Stimulated activated CD4-positive, alpha-beta T cell treated with anti-CD3 and anti-CD28 coated beads, TNF-alpha, amount 100 ng/mL, for 48 hours (primary cell): ENCODE results near the gene SFRP2.

Experiments used
- DNase-seq, 3 donors: peaks; one replicate each; pipeline ENCODE4 v3.0.0-alpha.2; 2020; ENCODE audit warnings: low read depth in 3 of 3

The SFRP2 gene

DNA sequence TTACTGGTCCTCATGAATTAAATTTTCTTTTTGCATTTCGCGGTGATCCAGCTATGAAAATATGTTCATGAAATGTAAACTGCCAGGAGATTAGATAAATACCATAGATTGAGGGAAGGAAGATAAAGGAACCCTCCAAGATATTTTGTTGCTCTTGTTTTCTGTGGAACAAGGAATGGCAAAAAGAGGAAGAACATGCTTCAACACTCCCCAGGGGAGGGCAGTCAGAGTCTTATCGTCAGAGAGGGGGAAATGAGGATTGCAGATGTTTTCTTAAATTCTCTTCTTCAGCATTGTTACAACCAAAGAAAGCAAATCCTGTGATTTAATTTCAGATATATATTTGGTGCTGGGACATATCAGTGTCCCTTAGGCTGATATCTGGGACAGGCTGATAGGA is 9.5 kb upstream of the SFRP2 start:
- DNase-seq, result no peak

- DNase-seq, result no peak
Measured at GRCh38 chr4:153794006-153794405, 5.1 kb upstream of the SFRP2 start.

DNA sequence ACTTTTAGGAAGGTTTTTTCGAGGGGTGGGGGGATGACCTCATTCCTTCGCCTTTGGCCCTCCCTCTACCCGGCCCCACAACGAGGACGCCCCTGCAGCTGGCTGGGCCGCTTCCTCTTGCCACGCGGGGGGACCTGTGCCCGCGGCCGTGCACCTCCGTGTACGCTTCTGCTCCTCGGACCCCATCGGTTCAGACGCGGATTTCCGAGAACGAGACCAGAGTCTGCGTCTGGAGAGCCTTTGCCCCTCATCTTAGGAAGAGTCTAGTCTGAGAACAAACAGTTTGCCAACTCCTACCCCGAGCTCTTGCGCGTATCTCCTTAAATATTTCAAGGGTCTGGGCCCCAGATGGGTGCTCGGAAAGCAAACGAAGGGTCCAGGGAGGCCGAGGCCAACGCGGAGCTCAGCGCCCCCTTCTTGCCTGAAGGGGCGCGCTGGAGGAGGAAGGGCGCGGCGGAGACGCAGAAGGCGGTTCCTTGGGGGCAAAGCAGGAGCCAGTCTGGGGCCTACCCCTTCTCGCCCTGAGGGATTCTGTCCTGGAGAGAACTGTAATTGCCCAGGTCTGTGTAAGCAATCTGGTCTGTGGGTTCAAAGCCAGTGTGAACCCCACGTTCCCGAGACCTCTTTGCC is 3.9 kb upstream of the SFRP2 start:
- no peak for DNase-seq

DNA sequence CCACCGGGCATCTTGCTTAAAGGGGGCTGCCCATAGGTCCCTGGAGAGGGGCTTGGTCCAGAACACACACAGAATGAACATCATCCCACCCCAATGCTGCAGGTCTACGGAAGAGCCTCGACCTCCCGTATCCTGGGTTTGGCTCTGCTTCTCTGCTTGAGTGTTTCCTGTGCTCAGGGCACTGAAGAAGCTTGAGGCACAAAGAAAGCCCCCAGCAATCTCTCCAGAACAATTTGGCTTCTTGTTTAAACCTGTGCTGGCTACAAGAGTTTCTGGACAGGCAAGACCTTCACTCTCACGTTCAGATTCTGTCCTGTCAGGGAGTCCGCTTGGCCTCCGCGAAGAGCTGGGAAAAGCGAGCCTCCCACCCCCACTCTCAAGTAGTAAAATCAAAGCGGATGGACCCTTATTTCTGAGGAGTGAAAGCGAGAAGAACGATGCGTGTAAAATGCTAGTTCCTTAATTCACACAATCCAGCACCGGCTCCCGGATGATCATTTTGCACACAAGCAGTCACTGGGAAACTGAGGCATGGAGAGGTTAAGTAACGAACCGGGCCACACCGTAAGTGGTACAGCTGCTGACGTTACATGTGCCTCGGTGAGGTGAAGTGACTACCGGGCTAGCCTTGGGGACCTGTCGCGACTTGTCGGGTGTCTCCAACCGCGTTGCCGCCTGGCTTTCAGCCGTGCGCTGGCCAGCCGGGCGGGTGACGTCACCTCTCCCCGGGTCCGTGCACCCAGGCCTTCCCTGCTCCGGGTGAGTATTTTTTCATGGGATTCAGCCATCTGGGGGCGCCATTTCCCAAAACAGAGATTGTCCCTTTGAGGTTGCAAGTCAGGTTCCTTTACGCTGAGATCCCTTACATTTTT is 3.1 kb upstream of the SFRP2 start:
- DNase-seq, result peak in 2 of 3 donors; percentile 23 to 36

GRCh38 chr4:153790962-153791551 is 2.2 kb upstream of the SFRP2 start:
- DNase-seq, result no peak

- no peak for DNase-seq
Measured at GRCh38 chr4:153790500-153790865, 1.6 kb upstream of the SFRP2 start.

- DNase-seq, result no peak
Measured at GRCh38 chr4:153789741-153790499, 1.0 kb upstream of the SFRP2 start.

DNA sequence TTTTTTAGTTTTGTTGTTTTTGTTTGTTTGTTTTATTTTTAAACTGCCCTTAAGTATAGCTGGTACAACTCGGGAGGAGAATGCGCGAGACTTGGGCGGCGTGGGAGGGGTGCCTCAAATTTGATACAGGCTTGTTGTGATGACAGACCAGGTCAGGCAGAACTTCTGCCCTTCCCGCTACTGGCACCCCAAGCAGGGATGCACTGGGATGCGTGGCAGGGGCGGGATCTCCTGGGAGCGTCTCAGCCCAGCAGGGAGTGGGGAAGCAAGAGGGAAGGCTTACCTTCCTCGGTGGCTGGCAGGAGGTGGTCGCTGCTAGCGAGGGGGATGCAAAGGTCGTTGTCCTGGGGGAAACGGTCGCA is 851 bp downstream of the SFRP2 start:
- DNase-seq, result no peak

DNA sequence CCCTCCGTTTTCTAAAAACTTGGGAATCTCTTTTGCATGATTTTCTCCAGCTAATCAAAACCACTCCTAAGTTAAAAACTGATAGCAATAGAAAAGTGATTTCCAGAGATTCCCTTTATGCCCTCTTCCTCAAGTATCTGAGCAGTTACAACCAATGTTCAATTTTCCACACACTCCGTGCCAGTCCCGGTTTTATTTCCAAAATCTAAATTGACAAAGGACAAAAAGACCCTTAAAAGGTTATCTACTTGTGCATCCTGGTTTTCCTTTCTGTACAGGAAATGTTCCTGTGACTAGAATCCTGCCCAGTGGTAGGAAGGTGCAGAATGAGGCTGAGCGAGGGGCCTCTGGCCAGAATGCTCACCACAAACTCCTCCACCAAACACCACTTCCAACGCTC is 1.3 kb downstream of the SFRP2 start:
- DNase-seq, result no peak

DNA sequence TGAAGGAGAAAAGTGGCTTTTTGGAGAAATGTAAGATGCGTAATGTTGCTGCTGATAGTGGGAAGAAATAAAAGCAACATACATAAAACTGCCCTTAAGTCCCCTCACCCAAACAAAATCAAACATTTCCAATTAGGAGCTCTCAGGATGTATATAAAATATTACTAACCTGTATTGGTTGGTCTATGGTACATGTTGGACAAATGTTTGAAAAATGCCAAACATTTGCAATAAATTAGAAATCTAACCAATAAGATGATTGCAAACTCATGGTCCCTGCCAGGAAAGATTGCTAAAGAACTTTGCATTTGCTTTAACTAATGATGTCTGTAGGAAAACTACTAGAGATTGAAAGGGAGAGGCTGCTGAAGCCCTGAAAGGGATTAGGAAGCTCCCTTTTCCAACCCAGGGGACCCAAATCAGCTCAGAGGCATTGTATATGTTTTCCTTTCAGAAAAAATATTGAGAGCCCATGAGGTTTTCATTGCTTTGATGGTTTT is 1.8 kb downstream of the SFRP2 start:
- no peak for DNase-seq

GRCh38 chr4:153785910-153786721 is 2.8 kb downstream of the SFRP2 start:
- no peak for DNase-seq

- DNase-seq, result no peak
Measured at GRCh38 chr4:153784166-153784699, 4.7 kb downstream of the SFRP2 start.

- no peak for DNase-seq
Measured at GRCh38 chr4:153782581-153782980, 6.3 kb downstream of the SFRP2 start.

DNA sequence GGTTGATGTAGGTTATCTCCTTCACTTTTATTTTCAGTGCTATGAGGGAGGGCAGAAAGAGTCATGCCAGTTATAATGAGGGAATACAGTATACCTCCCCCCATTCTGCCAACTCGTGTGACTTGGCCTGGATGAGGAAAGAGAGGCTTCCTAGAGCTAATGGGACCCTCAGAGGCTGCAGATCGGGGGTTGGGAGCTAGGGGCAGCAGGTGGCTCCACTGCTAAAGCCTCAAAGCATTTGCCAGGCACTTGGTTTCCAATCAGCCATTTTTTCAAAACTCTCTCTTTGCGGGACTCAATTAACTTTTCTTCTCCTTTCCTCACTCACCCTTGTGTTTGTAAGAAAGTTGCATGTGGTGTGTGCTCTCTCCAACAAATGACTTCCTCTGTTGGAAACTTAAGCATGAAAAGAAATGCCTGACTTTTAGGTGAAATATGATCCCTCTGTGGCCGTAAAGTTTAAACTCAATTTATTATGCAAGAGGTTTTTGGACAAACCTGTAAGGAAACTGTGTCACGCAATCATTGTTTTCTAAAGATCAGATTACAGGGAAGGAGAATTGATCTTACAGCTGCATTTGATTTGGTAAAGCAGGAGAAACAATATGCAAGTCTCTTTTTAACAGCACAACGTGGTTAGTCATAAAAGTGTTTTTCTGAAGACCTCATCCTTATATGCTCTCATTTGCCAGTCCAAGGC is 7.0 kb downstream of the SFRP2 start:
- DNase-seq, result no peak

GRCh38 chr4:153781280-153781679 is 7.6 kb downstream of the SFRP2 start:
- DNase-seq, result no peak

GRCh38 chr4:153780876-153781275 is 8.0 kb downstream of the SFRP2 start:
- DNase-seq, result no peak

DNA sequence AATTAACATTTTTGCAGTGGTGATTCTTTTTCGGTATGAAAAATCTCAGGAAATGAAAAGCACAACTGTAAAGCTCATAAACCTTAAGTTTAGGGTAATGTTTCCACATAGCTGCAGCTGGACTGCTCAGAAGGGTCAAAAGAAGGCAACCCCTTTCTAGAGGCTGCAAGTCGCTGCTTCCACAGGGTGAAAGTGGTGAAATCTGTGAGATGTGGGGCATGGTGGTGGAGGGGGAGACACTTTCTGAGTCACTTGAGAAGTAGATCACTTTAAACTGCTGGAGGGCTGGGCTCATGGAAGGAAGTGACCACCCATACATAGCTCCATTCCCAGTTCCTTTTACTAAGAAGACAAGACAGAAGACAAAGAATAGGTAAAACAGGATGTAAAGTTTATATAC is 8.7 kb downstream of the SFRP2 start:
- no peak for DNase-seq

GRCh38 chr4:153778383-153778782 is 10.5 kb downstream of the SFRP2 start:
- DNase-seq, result no peak

DNA sequence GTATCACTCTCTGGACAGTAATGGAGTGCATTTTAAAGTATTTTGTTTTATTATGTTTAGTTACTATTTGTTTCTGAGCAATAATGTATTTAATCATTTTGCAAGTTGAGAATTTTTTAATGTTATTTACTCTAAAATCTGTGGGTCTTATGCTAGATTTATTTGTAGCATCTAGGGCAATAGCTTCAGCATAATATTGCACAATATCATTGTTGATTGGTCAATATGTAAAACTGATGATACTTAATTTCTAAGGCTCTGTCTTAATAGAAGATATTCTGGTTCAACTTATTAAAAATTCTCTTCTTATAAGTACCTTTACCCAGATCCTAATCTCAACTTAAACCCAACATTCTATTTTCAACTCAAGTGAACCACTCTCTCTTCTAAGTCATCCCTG is 11.5 kb downstream of the SFRP2 start:
- no peak for DNase-seq

- DNase-seq, result no peak
Measured at GRCh38 chr4:153776601-153777000, 12.3 kb downstream of the SFRP2 start.
